Measurements from ENCODE around the gene HAUS1. TPM values are rescaled to one million over a fixed set of nuclear protein-coding genes. Genes with fewer than 3 reads are reported as not detected.
A peak's percentile ranks its signal among the peaks of the same experiment; 100 is the strongest.

The HAUS1 gene
- total RNA-seq, 2 donors from 2014 or later, result 16.2 TPM

GRCh38 chr18:46173393-46174341, 69.5 kb downstream of the HAUS1 start:
- intact Hi-C loops (cut with DNase I, micrococcal nuclease), result loop anchor here in 1 of 2 donors (5.0 kb wide), 1 partner anchor 309 kb away; no protein-coding TSS in a partner anchor
- ATAC-seq, result peak; percentile 95
- DNase-seq, result peak; percentile 92 to 96

- DNase-seq, result peak in 1 of 2 donors; percentile 51
- intact Hi-C loops (cut with DNase I, micrococcal nuclease), result loop anchor here in 1 of 2 donors (5.0 kb wide), 1 partner anchor 308 kb away; no protein-coding TSS in a partner anchor
- ATAC-seq, result peak; percentile 43
Measured at GRCh38 chr18:46174342-46175041, 70.3 kb downstream of the HAUS1 start.

- intact Hi-C loops (cut with DNase I, micrococcal nuclease), result no loop called here
- ATAC-seq (no peak), DNase-seq (no peak)
Measured at GRCh38 chr18:46176001-46176400, 71.8 kb downstream of the HAUS1 start.

Other genes with a start within 250 kb of the HAUS1 start
- gene EPG5, start 137.1 kb upstream of the HAUS1 start, total RNA-seq, result 10 to 100 TPM; 18.0 to 21.5 TPM
- gene PSTPIP2, start 32.1 kb upstream of the HAUS1 start, total RNA-seq, result 1 to 10 TPM; 3.7 to 7.4 TPM
- 100 to 1,000 TPM; 652 to 824 TPM for gene ATP5F1A, start 6.1 kb upstream of the HAUS1 start, total RNA-seq